Anterior cingulate cortex (tissue), 58 donors: Measurements from ENCODE around the gene SDHA.
"Not testable (repeated sequence)": the region's sequence is repeated elsewhere in the genome, so short reads cannot be mapped to it uniquely, and the experiment has no call there.

ENCODE experiments used
- DNase-seq, 58 donors: peaks; one replicate each; lab custom pipeline; 2025; lab: John Stamatoyannopoulos, UW

The SDHA gene

DNA sequence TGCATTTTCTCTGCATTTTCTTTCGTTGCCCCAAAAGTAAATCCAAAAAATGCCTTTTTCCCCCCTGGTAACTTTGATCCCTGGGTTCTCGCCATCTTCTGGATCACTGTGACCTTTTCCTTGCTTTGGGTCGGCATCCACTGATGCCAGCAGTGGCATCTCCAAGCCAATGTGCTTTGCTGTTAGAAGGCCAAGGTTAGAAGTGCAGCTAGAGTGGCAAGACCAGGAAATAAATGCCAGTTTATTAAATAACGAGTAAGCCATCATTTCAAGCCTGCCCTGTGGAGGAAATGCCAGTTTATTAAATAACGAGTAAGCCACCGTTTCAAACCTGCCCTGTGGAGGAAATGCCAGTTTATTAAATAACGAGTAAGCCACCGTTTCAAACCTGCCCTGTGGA, 33.4 kb downstream of the SDHA start:
- DNase-seq: not testable (repeated sequence)

DNA sequence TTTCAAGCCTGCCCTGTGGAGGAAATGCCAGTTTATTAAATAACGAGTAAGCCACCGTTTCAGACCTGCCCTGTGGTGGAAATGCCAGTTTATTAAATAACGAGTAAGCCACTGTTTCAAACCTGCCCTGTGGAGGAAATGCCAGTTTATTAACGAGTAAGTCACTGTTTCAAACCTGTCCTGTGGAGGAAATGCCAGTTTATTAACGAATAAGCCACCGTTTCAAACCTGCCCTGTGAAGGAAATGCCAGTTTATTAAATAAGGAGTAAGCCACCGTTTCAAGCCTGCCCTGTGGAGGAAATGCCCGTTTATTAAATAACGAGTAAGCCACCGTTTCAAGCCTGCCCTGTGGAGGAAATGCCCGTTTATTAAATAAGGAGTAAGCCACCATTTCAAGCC, 33.9 kb downstream of the SDHA start:
- DNase-seq: not testable (repeated sequence)

DNA sequence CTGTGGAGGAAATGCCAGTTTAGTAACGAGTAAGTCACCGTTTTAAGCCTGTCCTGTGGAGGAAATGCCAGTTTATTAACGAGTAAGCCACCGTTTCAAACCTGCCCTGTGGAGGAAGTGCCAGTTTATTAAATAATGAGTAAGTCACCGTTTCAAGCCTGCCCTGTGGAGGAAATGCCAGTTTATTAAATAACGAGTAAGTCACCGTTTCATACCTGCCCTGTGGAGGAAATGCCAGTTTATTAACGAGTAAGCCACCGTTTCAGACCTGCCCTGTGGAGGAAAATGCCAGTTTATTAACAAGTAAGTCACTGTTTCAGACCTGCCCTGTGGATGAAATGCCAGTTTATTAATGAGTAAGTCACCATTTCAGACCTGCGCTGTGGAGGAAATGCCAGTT, 34.4 kb downstream of the SDHA start:
- DNase-seq: no peak

DNA sequence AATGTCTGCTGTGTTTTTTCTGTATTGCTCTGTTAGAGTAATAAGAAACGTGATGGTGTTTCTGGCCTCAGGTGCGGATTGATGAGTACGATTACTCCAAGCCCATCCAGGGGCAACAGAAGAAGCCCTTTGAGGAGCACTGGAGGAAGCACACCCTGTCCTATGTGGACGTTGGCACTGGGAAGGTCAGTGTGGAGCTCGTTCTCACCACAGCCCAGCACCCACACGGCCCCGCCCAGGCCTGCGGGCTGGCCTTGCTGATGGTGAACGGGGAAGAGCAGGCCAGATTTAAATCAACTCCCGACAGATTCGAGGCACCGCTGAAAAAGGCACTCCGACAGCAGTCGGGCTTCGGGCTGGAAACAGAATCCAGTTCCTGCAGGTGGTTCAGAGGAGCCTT, 36.2 kb downstream of the SDHA start:
- DNase-seq: not testable (repeated sequence)

DNA sequence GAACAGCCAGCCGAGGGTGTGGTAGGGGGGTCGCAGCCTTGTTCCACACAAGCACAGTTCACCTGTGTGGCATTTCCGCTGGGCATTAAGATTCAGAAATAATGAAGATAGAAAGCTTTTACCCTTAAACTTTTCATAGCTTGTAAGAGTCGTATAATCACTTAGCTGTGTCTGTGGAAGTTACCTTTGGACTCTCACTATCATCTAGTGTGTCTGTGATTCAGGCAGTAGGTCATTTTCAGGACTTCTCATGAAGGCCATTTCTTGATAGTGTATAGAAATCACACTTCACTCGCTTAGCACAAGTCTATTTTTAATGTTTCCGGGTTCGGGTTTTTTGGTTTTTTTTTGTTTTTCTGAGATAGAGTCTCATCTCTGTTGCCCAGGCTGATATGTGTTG, 37.0 kb downstream of the SDHA start:
- DNase-seq: not testable (repeated sequence)

DNA sequence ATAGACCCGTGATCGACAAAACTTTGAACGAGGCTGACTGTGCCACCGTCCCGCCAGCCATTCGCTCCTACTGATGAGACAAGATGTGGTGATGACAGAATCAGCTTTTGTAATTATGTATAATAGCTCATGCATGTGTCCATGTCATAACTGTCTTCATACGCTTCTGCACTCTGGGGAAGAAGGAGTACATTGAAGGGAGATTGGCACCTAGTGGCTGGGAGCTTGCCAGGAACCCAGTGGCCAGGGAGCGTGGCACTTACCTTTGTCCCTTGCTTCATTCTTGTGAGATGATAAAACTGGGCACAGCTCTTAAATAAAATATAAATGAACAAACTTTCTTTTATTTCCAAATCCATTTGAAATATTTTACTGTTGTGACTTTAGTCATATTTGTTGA, 38.2 kb downstream of the SDHA start:
- not testable (repeated sequence) for DNase-seq

DNA sequence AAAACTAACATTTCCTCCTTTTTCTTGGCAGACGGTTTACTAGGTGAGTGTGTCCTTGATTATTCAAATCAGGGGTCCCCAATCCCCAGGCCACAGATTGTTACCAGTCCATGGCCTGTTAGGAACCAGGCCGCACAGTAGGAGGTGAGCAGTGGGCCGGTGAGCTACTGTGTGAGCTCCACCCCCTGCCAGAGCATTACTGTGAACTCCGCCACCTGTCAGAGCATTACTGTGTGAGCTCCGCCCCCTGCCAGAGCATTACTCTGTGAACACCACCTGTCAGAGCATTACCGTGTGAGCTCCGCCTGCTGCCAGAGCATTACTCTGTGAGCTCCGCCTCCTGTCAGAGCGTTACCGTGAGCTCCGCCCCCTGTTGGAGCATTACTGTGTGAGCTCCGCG, 39.0 kb downstream of the SDHA start:
- DNase-seq: no peak

DNA sequence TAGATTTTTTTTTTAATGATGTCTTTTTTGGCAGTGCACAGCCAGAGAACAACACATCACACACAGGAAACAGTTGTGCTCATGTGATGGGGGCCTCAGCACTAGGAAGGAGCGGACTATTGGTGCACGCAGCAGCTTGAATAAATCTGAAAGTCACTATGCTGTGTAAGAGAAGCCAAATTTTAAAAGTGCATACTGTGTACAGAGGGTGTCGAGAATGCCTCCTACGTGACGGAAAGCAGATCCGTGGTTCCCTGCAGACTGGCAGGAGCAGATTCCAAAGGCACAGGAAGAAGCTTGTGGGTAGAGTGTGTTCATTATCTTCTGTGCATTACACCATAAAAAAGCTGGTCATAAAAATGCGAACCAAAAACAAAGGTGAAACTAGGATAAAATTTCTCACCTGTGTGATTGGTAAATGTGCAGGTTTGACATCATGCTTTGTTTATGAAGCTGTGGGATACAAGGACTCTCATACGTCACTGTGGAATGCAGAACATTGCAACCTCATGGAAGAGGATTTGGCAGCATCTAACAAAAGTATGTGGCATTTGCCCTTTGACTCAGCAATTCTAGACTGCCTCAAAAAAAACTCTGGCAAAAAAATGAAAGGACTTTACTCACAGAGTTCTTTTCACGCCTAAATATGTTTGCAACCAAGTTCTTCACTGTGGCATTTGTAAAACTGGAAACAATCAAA, 45.3 kb downstream of the SDHA start:
- DNase-seq: not testable (repeated sequence)

DNA sequence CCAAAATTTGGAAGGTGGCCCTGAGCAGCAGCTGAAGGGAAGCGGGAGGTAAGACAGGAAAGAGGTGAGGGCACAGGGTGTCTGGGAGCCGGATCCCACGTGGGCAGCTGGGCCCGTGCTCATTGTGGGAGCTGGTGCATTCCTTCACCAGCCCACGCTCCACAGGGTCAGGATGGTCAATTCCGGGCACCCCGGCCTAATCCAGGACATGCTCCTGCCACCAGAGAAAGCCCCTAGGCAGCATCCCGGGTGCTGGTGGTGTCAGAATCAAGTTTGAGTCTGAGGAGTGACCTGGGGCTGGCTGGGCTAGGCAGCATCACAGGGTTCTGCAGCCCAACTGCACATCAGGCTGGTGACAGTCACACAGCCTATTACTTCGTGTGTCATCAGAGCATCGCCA, 46.2 kb downstream of the SDHA start:
- DNase-seq: no peak

DNA sequence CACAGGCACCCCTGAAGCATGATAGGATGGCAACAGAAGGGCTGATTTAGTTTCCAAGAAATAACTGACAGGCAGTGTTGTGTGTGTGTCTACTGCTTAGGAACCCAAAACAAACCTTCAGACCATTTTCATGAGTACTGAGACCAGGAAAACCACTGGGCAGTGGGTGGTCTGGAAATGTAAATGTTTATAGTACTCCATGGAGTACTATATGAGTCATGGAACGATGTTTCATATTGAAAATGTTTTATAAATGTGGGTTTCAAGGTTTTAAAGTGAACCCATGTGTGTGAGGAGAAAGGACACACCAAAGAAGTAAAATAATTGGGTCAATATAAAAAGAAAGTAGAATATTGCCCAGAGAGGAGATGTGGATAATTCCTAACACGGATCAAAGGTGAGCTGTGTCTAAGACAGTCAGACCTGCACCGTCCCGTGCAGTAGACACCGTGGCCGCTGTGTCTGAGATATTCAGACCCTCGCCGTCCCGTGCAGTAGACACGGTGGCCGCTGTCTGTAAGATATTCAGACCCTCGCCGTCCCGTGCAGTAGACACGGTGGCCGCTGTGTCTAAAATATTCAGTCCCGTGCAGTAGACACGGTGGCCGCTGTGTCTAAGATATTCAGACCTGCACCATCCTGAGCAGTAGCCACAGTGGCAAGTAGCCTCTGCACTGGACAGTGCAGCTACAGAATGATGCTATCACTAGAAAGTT, 48.3 kb downstream of the SDHA start:
- DNase-seq: not testable (repeated sequence)

DNA sequence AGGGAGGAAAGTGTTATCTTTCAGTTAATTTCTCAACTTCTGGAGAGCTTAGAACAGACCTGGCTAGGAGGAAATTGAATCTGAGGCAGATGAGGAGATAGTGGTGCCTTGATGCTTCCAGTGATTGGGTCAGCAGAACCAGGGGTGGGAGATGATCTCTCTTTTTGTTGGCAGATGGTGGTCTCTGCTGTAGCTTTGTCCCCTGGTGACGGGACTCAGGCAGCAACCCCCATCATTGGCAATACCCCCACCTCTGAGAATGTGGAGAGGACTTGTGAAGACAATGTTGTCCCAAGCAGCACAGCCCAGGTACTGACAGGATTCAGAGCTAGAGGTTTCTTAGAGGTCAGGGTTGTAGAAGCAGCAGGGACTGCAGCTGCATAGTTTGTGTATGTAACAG, 49.6 kb downstream of the SDHA start:
- no peak for DNase-seq

DNA sequence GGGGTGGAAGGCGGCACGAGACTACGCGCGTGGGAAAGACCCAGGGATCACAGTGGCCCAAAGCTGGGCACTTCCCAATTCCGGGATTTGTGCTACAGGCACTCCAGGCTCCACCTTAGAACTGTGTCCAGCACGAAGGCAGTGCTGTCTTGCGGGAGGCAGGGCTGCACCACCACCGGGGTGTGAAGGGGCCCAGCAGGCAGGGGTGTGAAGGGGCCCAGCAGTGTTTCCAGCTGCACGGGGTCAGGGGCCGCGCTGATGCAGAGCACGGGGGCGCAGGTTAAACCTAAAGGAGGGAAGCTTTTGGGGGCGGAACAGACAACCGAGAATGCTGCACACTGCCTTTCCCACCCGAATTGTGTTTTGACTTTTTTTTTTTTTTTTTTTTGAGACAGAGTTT, 52.2 kb downstream of the SDHA start:
- DNase-seq: no peak

DNA sequence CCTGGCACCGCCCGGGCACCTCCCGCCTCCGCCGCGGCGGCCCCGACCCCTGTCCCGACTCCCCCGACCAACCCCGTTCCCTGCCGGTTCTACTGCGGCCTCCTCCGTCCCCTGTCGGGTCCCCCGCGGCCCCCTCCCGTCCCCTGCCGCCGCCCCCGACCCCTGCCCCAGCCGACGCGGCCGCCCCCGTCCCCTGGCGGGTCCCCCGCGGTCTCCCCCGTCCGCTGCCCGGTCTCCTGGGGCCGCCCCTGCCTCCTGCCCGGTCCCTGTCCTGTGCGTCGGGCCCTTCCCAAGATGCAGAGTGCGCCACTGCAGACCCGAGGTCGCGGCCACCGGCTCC, 53.7 kb downstream of the SDHA start:
- not testable (repeated sequence) for DNase-seq

DNA sequence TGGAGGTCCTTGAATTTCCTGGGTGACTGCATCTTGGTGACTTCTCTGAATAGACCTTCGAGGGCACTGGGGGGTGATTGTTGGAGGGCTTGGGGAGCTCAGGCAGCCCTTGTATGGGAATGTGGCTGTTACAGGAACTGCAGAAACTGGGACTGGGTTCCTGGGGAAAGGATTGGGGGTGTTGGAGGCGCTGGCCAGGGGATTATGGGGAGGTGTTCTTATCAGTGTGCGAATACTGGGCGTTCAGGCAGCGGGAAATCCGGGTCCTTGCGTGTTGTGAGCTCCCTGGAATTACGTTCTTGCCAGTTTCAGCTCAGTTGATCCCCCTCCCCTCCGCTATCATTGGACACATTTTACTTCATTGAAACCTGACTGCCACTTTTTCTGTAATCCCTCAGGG, 55.0 kb downstream of the SDHA start:
- DNase-seq: not testable (repeated sequence)

DNA sequence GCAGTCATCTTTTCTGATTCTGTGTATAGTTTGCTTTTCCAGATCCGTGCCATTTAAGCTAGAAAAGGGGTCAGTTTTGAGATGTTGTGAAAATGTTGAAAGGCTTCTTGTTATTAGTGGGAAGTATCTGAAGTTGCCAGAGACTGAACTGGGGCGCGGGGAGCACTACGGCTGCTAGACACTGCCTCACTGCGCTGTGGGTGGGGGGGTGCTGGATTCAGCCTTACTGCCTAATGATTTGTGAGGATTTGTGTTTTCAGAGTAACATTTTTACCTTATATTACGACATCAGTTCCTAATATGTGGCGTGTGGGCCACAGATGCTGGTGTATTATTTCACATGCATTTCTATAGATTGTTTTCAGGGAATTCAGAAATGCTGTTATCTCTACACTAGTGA, 55.4 kb downstream of the SDHA start:
- DNase-seq: not testable (repeated sequence)

DNA sequence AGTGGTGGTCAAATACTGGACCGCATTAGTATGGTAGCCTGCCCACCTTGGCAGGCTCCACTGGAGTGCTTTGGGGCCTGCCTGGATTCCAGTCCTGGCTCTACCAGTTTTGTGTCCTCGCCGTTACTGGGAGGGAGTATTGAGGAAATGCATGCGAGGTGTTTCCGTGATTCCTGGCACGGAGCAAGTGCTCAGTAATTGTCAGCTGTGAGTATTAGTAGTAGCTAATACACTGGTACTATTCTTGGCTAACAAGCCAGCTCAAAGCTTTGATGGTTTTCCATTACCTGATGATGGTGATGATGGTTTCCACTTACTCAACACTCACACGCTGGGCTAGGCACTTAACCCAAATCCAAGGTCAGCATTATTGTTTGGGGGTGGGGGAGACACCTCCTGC, 56.2 kb downstream of the SDHA start:
- DNase-seq: not testable (repeated sequence)

DNA sequence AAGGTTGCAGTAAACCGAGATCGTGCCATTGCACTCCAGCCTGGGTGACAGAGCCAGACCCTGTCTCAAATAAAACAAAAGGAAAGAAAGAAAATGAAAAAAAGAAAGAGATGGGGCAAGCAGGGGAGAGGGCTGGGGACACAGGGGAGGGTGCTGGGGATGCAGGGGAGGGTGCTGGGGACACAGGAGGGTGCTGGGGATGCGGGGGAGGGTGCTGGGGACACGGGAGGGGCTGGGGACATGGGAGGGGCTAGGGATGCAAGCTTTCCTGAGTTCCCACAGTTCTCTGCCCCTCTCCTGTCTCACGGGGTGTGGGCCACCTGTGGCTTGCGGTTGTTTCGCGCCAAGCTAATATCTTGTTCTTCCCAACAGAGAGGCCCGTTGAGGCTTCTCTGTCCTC, 60.5 kb downstream of the SDHA start:
- no peak for DNase-seq

DNA sequence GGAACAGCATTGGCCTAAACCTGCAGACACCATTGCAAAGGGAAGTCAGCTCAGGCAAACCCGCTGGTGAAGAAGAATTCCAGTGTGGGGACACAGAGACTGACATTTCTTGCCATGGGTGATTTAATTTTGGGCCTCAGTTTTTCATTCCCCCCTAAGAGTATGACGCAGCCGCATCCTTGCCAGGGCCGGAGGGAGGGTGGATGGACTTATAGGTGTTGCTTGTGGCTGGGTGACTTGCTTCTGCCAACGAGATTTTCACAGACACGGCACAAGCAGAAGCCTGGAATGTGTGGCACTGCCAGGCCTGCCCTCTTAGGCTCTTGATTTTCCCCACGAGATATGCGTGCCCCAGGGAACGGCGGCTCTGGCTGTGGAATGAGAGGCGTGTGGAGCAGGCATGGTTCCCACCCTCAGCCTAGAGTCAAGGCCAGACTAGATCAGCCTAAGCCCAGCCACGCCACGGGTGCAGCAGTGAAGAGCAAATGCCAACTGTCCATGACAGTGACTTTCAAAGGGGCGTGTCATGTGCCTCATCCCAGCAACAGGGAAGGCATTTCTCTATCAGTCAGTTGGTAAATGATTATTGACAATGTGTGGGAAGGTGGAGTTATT, 61.0 kb downstream of the SDHA start:
- not testable (repeated sequence) for DNase-seq

DNA sequence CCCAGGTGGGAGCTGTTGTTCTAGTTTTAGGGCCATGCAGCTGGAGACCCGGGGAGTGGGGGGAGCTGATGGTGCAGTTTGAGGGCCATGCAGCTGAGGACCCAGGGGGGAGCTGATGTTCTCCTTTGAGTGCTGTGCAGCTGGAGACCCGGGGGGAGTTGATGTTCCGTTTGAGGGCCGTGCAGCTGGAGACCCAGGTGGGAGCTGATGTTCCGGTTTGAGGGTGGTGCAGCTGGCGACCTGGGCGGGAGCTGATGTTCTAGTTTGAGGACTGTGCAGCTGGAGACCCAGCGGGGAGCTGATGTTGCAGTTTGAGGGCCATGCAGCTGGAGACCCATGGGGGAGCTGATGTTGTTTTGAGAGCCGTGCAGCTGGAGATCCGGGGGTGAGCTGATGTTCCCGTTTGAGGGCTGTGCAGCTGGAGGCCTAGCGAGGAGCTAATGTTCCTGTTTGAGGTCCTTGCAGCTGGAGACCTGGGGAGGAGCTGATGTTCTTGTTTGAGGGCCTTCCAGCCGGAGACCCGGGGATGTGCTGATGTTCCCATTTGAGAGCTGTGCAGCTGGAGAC, 68.0 kb downstream of the SDHA start:
- DNase-seq: no peak

DNA sequence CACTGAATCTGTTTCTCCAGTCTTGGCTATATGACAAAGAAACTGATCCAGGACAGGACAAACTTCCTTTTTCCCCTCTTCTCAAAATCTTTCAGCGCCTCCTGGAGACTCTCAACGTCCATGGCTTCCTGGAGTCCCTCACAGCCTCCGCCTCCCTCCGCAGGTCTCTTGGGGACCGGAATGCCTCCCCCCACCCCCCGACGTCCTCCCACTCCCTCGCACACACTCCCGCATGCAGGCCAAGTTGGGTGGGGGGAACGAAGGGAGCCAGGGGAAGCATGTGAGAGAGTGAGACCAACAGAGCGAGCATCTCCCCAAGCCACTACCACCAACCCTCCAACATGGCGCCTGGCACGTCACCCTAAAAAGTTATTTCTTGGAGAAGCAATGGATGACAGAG, 72.1 kb downstream of the SDHA start:
- DNase-seq: not testable (repeated sequence)

DNA sequence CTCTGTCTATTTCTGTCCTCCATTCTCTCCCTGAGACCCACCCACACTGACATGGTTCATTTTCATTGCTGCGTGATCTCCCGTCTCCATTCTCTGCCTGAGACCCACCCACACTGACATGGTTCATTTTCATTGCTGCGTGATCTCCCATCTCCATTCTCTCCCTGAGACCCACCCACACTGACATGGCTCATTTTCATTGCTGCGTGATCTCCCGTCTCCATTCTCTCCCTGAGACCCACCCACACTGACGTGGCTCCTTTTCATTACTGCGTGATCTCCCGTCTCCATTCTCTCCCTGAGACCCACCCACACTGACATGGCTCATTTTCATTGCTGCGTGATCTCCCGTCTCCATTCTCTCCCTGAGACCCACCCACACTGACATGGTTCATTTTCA, 73.2 kb downstream of the SDHA start:
- DNase-seq: peak in 24 of 58 donors; percentile 3 to 80 (median 42)

DNA sequence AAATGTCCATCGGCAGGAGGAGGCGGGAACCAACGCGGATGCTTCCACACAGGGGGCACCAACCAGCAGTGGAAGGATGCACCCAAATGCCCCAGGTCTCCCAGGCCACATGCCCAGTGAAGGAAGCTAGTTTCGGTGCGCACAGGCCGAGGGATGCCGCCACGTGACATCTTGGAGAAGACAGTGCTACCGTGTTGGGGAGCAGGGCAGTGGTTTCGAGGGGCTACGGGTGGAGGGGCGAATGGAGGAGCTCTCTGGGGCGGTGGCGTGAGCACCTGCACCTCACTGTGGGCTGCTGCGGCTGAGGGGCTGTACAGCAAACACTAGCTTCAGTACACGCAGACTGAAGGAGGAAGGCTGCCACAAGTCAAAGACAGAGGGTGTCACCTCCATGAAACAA, 76.7 kb downstream of the SDHA start:
- DNase-seq: not testable (repeated sequence)
